Measurements from ENCODE around the gene KRTAP10-10.

Gene KRTAP10-10

DNA sequence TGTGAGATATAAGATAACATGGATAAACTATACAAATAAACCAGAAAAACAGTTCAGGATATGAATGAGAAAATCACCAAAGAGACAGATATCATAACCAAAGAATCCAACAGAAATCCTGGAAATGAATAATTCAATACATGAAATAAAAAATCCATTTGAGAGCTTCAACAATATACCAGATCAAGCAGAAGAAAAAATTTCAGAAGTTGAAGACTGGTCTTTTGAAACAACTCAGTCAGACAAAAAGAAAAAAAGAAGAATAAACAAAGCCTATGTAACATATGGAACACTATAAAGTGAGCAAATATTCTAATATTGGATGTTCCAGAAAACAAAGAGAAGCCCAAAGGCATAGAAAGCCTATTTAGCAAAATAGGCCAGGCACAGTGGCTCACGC is 34.8 kb downstream of the KRTAP10-10 start:
- H3K27me3 ChIP-seq (ENCODE audit: control insufficient read depth in 3 of 3, insufficient read depth in 3 of 3, low read depth in 1 of 3, low read length in 3 of 3) = peaks cover 0 to 6% (median 0%) of the 10 kb centered on the region in 3 experiments
- peaks cover 18 to 25% of the 10 kb centered on the region in 2 donors for H3K9me3 ChIP-seq (replicated peaks in 1 of 2; ENCODE audit: control insufficient read depth in 2 of 2, insufficient read depth in 1 of 2, low read depth in 1 of 2, low read length in 2 of 2)
- H2BK120ac ChIP-seq (ENCODE audit: low read depth, low read length) = no peak overlapping the region
- no peaks in the 10 kb centered on the region for H3K36me3 ChIP-seq (replicated peaks in 1 of 2; ENCODE audit: control insufficient read depth in 2 of 2, insufficient read depth in 2 of 2, low read length in 2 of 2)
- no peak overlapping the region for H2AK5ac ChIP-seq (ENCODE audit: low read depth, low read length)
- no peaks in the 10 kb centered on the region for H3K4me1 ChIP-seq (ENCODE audit: control insufficient read depth in 2 of 2, insufficient read depth in 1 of 2, low read depth in 1 of 2, low read length in 2 of 2)
- H2BK5ac ChIP-seq (ENCODE audit: low read length) = no peak overlapping the region
- H2BK12ac ChIP-seq (ENCODE audit: low read length) = no peak overlapping the region
- H3K27ac ChIP-seq (replicated peaks; ENCODE audit: low read length) = no peak overlapping the region
- H3K14ac ChIP-seq (ENCODE audit: low read length) = no peak overlapping the region
- no peak overlapping the region for H3K9ac ChIP-seq (ENCODE audit: low read depth, low read length, poor library complexity)
- H3K4me3 ChIP-seq (ENCODE audit: low read length in 2 of 2) = no peak overlapping the region
- H3K4me2 ChIP-seq (ENCODE audit: insufficient read depth, low read length, poor library complexity, severe bottlenecking) = no peak overlapping the region
- no peak overlapping the region for H3K4ac ChIP-seq (ENCODE audit: low read length)
- H3K18ac ChIP-seq (ENCODE audit: low read length) = no peak overlapping the region
- H4K91ac ChIP-seq (ENCODE audit: low read depth, low read length, poor library complexity) = no peak overlapping the region
- no peaks in the 10 kb centered on the region for H3K79me1 ChIP-seq (ENCODE audit: low read depth, low read length)
- no CpG with 5 or more reads among the region's 1 CpG for WGBS, 2 donors (ENCODE audit: extremely low coverage in 2 of 2, insufficient read length in 2 of 2, insufficient replicate concordance in 1 of 2)
- no peak overlapping the region for H4K8ac ChIP-seq (ENCODE audit: low read depth, low read length)
- no peak overlapping the region for H2AFZ ChIP-seq (ENCODE audit: low read length)
- no peak overlapping the region for H2BK15ac ChIP-seq (ENCODE audit: low read length)
- no peak for DNase-seq (ENCODE audit: low spot score)
- H3K23ac ChIP-seq (ENCODE audit: low read depth, low read length, poor library complexity) = no peak overlapping the region

DNA sequence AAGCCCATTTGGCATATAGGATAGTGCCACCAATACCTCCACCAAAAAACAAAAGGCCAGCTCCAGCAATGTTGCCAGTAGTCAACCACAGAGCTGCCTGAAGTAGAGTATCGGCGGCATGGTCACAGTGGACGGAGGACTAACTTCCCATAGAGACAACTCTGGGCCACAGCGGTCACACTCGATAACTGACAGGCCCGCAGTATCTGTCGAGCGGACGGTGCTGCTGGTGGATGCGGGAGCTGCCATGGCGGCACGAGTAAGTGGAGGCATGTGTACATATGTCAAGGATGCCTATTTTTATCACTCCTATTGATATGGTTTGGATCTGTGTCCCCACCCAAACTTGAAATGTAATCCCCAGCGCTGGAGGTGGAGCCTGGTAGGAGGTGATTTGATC is 40.7 kb downstream of the KRTAP10-10 start:
- no peak overlapping the region for H2BK15ac ChIP-seq (ENCODE audit: low read length)
- H3K36me3 ChIP-seq (replicated peaks in 1 of 2; ENCODE audit: control insufficient read depth in 2 of 2, insufficient read depth in 2 of 2, low read length in 2 of 2) = no peaks in the 10 kb centered on the region
- no peak overlapping the region for H3K23ac ChIP-seq (ENCODE audit: low read depth, low read length, poor library complexity)
- H3K4me1 ChIP-seq (ENCODE audit: control insufficient read depth in 2 of 2, insufficient read depth in 1 of 2, low read depth in 1 of 2, low read length in 2 of 2) = no peaks in the 10 kb centered on the region
- H3K4ac ChIP-seq (ENCODE audit: low read length) = no peak overlapping the region
- DNase-seq (ENCODE audit: low spot score) = no peak
- H3K9ac ChIP-seq (ENCODE audit: low read depth, low read length, poor library complexity) = no peak overlapping the region
- H3K9me3 ChIP-seq (replicated peaks in 1 of 2; ENCODE audit: control insufficient read depth in 2 of 2, insufficient read depth in 1 of 2, low read depth in 1 of 2, low read length in 2 of 2) = no peaks in the 10 kb centered on the region
- peaks cover 0 to 15% (median 0%) of the 10 kb centered on the region in 3 experiments for H3K27me3 ChIP-seq (ENCODE audit: control insufficient read depth in 3 of 3, insufficient read depth in 3 of 3, low read depth in 1 of 3, low read length in 3 of 3)
- no peak overlapping the region for H2BK12ac ChIP-seq (ENCODE audit: low read length)
- H3K27ac ChIP-seq (replicated peaks; ENCODE audit: low read length) = no peak overlapping the region
- no CpG with 5 or more reads among the region's 13 CpGs for WGBS, 2 donors (ENCODE audit: extremely low coverage in 2 of 2, insufficient read length in 2 of 2, insufficient replicate concordance in 1 of 2)
- no peak overlapping the region for H2AK5ac ChIP-seq (ENCODE audit: low read depth, low read length)
- no peak overlapping the region for H3K18ac ChIP-seq (ENCODE audit: low read length)
- H4K91ac ChIP-seq (ENCODE audit: low read depth, low read length, poor library complexity) = no peak overlapping the region
- no peak overlapping the region for H3K4me3 ChIP-seq (ENCODE audit: low read length in 2 of 2)
- no peak overlapping the region for H2BK5ac ChIP-seq (ENCODE audit: low read length)
- no peak overlapping the region for H3K4me2 ChIP-seq (ENCODE audit: insufficient read depth, low read length, poor library complexity, severe bottlenecking)
- H4K8ac ChIP-seq (ENCODE audit: low read depth, low read length) = no peak overlapping the region
- H3K14ac ChIP-seq (ENCODE audit: low read length) = no peak overlapping the region
- H3K79me1 ChIP-seq (ENCODE audit: low read depth, low read length) = no peaks in the 10 kb centered on the region
- no peak overlapping the region for H2AFZ ChIP-seq (ENCODE audit: low read length)
- H2BK120ac ChIP-seq (ENCODE audit: low read depth, low read length) = no peak overlapping the region

DNA sequence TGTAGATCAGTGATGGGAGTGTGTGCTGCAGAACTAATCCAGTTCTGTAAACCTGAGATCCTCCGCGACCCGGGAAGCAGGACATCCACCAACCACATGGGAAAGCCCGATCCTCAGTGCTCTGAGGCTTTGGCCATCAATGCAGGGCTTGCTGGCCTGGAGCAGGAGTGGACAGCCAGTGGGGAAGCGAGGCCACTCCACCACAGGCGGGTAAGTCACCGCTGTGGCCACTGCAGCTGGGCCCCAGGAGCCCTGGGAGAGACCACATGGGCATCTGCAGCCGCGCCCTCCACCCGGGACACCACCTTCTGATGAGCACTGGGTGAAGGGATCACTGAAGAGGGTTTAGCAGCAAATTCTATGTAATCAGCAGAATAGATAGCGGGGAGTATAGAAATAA is 44.0 kb downstream of the KRTAP10-10 start:
- no CpG with 5 or more reads among the region's 11 CpGs for WGBS, 2 donors (ENCODE audit: extremely low coverage in 2 of 2, insufficient read length in 2 of 2, insufficient replicate concordance in 1 of 2)
- no peaks in the 10 kb centered on the region for H3K36me3 ChIP-seq (replicated peaks in 1 of 2; ENCODE audit: control insufficient read depth in 2 of 2, insufficient read depth in 2 of 2, low read length in 2 of 2)
- no peak overlapping the region for H3K4ac ChIP-seq (ENCODE audit: low read length)

DNA sequence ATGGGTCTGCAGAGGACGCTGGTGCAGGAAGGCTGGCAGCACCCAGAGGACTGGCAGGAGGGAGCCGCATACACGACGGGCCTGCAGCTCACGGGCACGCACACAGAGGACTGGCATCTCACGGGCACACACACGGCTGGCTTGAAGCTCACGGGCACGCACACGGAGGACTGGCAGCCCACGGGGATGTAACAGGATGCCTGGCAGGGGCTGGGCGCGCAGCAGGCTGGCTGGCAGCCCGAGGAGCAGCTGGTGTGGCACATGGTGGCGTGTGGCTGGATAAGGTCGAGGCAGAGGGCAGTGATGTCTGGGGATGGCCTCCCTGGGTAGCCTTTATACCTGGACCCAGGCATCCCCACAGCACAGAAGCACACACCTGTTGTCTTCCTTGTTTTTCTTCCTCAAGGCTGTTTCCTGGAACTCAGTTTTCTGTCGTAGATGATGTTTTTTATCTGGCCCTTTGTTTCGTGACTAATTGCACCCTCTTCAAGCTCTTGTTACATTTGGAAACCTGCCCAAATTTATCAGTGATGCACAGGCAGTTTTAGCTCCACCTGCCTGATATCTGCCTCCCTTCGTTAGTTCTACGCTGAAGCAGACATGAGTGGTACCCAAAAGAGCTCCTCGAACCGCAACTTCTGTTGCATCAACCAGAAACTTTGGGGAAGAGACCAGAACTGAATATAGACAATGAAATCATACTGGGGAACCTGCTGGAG is 44.9 kb downstream of the KRTAP10-10 start, which contains the start of gene KRTAP12-1:
KRTAP12-1 (minus strand) TSS at position 303 of the 719 bp plus-strand sequence; CDS start at position 263, 40 bp downstream.
- Histone ChIP-seq H4K8ac (ENCODE audit: low read depth, low read length) (no peak within 1 kb of the TSS), H2BK120ac (ENCODE audit: low read depth, low read length) (peak within 1 kb of the TSS; percentile 19), H3K4ac (ENCODE audit: low read length) (no peak within 1 kb of the TSS), H3K18ac (ENCODE audit: low read length) (peak within 1 kb of the TSS; percentile 80), H3K9me3 (replicated peaks in 1 of 2; ENCODE audit: control insufficient read depth in 2 of 2, insufficient read depth in 1 of 2, low read depth in 1 of 2, low read length in 2 of 2) (no peaks in the 10 kb centered on the region), H2BK12ac (ENCODE audit: low read length) (peak within 1 kb of the TSS; percentile 19), H3K36me3 (replicated peaks in 1 of 2; ENCODE audit: control insufficient read depth in 2 of 2, insufficient read depth in 2 of 2, low read length in 2 of 2) (no peaks in the 10 kb centered on the region), H3K4me2 (ENCODE audit: insufficient read depth, low read length, poor library complexity, severe bottlenecking) (no peak within 1 kb of the TSS), H3K9ac (ENCODE audit: low read depth, low read length, poor library complexity) (peak within 1 kb of the TSS; percentile 70), H3K27me3 (ENCODE audit: control insufficient read depth in 3 of 3, insufficient read depth in 3 of 3, low read depth in 1 of 3, low read length in 3 of 3) (peaks cover 0 to 14% (median 0%) of the 10 kb centered on the region in 3 experiments), H2BK5ac (ENCODE audit: low read length) (no peak within 1 kb of the TSS), H2AK5ac (ENCODE audit: low read depth, low read length) (peak within 1 kb of the TSS; percentile 62), H3K4me3 (ENCODE audit: low read length in 2 of 2) (no peak within 1 kb of the TSS), H2BK15ac (ENCODE audit: low read length) (peak within 1 kb of the TSS; percentile 16), H2AFZ (ENCODE audit: low read length) (no peak within 1 kb of the TSS), H3K23ac (ENCODE audit: low read depth, low read length, poor library complexity) (no peak within 1 kb of the TSS), H3K27ac (replicated peaks; ENCODE audit: low read length) (no peak within 1 kb of the TSS), H3K14ac (ENCODE audit: low read length) (peak within 1 kb of the TSS; percentile 51), H3K4me1 (ENCODE audit: control insufficient read depth in 2 of 2, insufficient read depth in 1 of 2, low read depth in 1 of 2, low read length in 2 of 2) (peaks cover 5 to 9% of the 10 kb centered on the region in 2 donors), H3K79me1 (ENCODE audit: low read depth, low read length) (no peaks in the 10 kb centered on the region), H4K91ac (ENCODE audit: low read depth, low read length, poor library complexity) (no peak within 1 kb of the TSS)
- DNase-seq (ENCODE audit: low spot score) = no peak
- no CpG with 5 or more reads among the region's 23 CpGs for WGBS, 2 donors (ENCODE audit: extremely low coverage in 2 of 2, insufficient read length in 2 of 2, insufficient replicate concordance in 1 of 2)

More for the DNA sequence above, 44.0 kb downstream of the KRTAP10-10 start:
- H3K9ac ChIP-seq (ENCODE audit: low read depth, low read length, poor library complexity) = no peak overlapping the region
- no peak overlapping the region for H2BK120ac ChIP-seq (ENCODE audit: low read depth, low read length)
- no peak overlapping the region for H2BK15ac ChIP-seq (ENCODE audit: low read length)
- H3K14ac ChIP-seq (ENCODE audit: low read length) = peak overlapping the region; percentile 51
- H4K8ac ChIP-seq (ENCODE audit: low read depth, low read length) = no peak overlapping the region
- H3K27ac ChIP-seq (replicated peaks; ENCODE audit: low read length) = no peak overlapping the region
- H2AK5ac ChIP-seq (ENCODE audit: low read depth, low read length) = no peak overlapping the region
- H3K4me2 ChIP-seq (ENCODE audit: insufficient read depth, low read length, poor library complexity, severe bottlenecking) = no peak overlapping the region
- peaks cover 0 to 2% of the 10 kb centered on the region in 2 donors for H3K4me1 ChIP-seq (ENCODE audit: control insufficient read depth in 2 of 2, insufficient read depth in 1 of 2, low read depth in 1 of 2, low read length in 2 of 2)
- DNase-seq (ENCODE audit: low spot score) = no peak
- no peak overlapping the region for H4K91ac ChIP-seq (ENCODE audit: low read depth, low read length, poor library complexity)
- peaks cover 0 to 17% (median 0%) of the 10 kb centered on the region in 3 experiments for H3K27me3 ChIP-seq (ENCODE audit: control insufficient read depth in 3 of 3, insufficient read depth in 3 of 3, low read depth in 1 of 3, low read length in 3 of 3)
- H3K18ac ChIP-seq (ENCODE audit: low read length) = peak overlapping the region; percentile 80
- no peaks in the 10 kb centered on the region for H3K9me3 ChIP-seq (replicated peaks in 1 of 2; ENCODE audit: control insufficient read depth in 2 of 2, insufficient read depth in 1 of 2, low read depth in 1 of 2, low read length in 2 of 2)
- H2BK5ac ChIP-seq (ENCODE audit: low read length) = no peak overlapping the region
- H3K79me1 ChIP-seq (ENCODE audit: low read depth, low read length) = no peaks in the 10 kb centered on the region
- H2BK12ac ChIP-seq (ENCODE audit: low read length) = no peak overlapping the region
- no peak overlapping the region for H3K23ac ChIP-seq (ENCODE audit: low read depth, low read length, poor library complexity)
- no peak overlapping the region for H2AFZ ChIP-seq (ENCODE audit: low read length)
- no peak overlapping the region for H3K4me3 ChIP-seq (ENCODE audit: low read length in 2 of 2)
